Measurements from ENCODE around the gene PNCK.
"Not testable (repeated sequence)": the region's sequence is repeated elsewhere in the genome, so short reads cannot be mapped to it uniquely, and the experiment has no call there.

PNCK gene

DNA sequence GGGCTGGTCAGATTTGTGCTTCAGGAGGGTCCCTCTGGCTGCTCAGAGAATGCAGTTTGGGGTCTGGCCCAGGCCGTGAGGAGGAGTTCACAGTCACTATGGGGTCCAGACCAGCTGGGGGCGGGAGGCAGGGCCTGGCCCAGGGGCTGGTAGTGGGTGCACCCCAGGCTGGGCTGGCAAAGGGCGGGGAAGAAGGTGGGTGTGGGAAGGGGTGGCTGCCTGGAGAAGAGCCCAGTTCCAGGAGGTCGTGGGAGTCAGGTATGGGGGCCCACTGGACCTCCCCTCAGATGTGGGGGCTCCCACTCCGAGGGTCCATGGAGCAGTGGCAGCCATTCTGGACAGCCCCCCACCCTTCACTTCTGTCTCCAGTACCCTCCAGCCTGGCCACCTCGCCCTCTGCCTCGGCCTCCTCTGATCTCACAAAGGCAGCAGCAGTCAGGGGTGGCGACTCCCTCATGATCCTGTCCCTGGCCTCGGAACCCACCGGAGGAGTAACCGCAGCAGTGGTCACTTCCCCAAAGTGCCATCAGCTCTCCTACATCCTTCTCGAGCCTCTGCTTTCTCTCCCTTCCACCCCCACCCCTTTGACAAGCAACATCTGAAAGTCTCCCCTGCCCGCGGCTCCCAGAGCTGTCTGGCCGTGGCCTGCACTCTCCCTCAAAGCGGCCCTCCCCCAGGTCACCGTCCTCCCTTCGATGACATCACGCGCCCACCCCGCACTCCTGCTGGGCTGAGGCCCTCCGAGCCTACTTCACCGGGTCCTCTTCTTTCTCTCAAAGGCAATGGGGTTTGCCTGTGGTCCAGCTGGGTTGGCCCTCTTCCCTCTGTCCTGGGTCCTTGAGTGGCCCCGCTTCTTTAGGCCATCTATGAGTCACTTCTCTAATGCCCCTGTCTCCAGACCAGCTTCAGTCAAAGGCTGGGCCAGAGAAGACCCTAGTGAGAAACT lies 12.4 kb upstream of the PNCK start:
- DNase-seq (ENCODE audit: low read depth) = no peak

DNA sequence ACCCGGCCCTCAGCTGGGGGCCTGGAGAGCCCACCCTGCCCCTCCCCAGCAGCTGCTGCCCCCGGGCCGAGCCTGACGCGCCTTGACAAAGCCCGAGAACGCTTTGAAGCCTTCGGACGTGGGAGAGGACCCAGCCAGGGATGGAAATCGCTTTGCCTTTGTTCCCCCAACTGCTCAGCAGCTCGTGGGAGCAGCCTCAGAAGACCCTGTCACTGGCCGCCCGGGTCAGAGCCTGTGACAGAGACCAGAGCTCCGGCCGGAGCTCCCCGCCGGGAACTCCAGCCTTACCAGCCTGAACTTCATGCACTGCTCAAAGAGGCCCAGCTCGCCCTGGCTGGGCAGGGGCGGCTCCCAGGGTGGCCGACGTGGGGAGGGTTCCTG lies 11.5 kb upstream of the PNCK start:
- DNase-seq (ENCODE audit: low read depth) = no peak

DNA sequence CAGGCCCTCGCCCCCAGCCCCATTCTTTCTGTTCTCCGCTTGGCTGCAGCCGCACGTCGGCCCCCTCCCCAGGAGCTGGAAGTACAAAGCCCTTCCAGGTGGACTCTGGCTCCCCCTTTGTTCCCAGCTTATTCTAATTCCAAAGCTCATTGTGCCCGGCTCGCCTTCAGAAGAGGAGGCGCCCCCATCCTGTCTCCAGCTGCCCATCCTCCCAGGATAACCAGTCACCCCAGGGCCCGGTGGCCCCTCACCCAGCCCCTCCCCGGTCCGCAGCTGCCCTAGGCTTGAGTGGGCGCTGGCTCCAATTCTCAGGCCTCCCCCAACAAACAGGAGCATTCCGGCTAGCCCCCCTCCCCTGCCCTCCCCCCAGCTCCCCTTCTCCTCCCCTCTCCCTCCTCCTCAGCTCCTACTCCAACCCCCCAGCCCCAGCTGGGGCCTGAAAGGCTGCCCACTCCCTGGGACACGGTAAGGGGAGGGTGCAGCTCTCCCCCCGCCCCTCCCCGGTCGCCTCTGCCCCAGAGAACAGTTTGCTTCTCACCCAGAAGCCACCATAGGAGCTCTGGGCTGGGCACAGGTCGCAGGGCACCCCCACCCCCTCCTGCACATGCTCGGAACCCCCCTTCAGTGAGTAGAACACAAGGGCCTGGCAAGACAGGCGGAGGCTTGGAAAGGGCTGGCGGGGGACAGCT lies 11.0 kb upstream of the PNCK start:
- no peak for DNase-seq (ENCODE audit: low read depth)

- DNase-seq (ENCODE audit: low read depth) = not testable (repeated sequence)
Observed at GRCh38 chrX:153683486-153683885, 9.9 kb upstream of the PNCK start.

GRCh38 chrX:153681175-153681574 lies 7.6 kb upstream of the PNCK start:
- DNase-seq (ENCODE audit: low read depth) = no peak

- no peak for DNase-seq (ENCODE audit: low read depth)
Observed at GRCh38 chrX:153674219-153674851, 722 bp upstream of the PNCK start.

- no peak for DNase-seq (ENCODE audit: low read depth)
Observed at GRCh38 chrX:153672531-153673427, 834 bp downstream of the PNCK start.

- no peak for DNase-seq (ENCODE audit: low read depth)
Observed at GRCh38 chrX:153671589-153672530, 1.8 kb downstream of the PNCK start.

DNA sequence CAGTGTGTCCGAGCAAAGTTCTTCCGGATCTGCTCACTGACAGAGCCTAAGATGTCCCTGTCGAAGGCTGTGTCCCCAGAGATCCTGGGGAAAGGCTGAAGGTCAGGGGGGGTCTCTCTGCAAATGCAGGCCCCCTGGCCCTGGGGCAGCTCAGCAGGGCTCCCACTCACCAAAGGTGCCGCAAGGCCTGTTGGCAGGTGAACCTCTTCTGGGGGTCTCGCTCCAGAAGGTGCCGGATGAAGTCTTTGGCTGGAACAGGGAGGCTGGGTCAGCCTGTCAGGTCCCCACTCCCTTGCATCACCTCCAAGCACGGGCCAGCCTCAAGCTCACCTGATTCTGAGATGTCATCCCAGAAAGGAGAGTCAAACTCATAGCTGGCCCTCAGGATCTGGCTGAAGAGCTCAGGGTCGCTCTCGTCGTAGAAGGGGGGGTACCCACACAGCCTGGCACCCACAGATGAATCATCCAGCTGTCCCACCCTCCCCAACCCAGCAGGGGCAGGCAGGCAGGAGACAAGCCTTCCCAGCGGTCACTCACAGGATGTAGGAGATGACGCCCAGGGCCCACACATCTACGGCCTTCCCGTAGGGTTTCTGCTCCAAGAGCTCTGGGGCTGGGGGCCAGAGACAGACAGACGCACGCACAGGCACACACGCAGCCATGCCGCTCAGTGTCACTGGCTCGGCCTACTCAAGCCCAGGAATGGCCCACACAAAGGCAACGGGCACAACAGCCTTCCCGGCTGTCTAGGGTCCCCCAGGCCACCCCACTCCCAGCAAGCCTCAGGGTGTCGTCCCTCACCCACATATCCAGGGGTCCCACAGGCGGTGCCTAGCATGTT lies 2.6 kb downstream of the PNCK start:
- no peak for DNase-seq (ENCODE audit: low read depth)

- no peak for DNase-seq (ENCODE audit: low read depth)
Observed at GRCh38 chrX:153669901-153670731, 3.5 kb downstream of the PNCK start.

DNA sequence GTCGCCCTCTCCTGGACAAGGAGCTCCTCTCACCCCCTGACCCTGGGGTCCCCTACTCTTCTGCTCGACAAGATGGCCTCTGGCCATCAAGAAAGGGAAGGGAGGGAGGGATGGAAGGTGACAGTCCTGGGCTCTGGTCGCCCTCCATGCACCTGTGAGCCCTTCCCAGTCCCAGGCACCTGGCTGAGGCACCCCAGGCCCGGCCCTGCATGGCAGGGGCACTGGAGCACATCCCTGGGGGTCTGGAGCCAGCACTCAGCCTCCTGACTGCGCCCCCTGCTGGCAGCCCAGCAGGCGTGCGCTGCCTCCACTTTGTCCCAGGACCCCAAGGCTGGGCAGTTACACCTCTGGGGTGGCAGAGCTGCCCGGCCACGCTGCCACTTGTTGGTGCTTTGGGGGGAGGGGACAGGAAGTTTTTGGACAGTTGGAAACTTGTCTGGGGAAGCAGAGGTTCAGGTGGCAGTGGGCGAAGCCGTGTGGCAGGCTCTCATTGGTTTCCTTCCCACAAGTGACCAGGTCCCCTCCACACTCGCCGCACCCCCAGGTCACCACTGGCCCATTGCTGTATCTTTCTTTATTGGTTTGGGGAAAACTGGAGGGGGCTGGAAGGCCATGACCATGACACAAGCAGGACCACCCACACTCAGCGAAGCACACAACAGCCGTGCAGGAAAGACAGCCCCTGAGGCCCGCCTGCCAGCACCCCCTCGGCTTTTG lies 4.3 kb downstream of the PNCK start:
- no peak for DNase-seq (ENCODE audit: low read depth)

GRCh38 chrX:153668423-153669173 lies 5.0 kb downstream of the PNCK start:
- no peak for DNase-seq (ENCODE audit: low read depth)

DNA sequence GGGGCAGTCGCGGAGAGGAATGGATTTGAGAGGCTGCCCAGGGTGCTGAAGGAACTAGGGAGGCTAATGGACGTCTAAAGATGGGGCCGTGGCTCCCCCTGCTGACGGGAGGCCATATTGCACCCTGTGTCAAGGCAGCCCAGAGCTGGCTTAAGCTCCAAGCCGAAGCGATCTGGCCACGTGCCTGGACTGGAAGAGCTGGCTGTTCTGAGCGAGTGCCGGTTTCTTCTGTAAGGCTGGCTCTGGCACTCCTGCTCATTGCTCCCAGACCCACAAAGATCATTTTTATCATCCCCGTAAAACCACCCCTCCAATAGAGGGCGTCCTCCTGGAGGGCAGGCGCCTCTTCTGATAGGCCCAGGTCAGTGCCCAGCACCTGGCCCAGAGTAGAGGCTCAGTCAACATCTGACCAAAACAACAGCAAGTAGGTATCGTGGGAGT lies 5.6 kb downstream of the PNCK start:
- peak; percentile 49 for DNase-seq (ENCODE audit: low read depth)

GRCh38 chrX:153667281-153667955 lies 6.2 kb downstream of the PNCK start:
- no peak for DNase-seq (ENCODE audit: low read depth)

- DNase-seq (ENCODE audit: low read depth) = no peak
Observed at GRCh38 chrX:153665726-153666306, 7.8 kb downstream of the PNCK start.

DNA sequence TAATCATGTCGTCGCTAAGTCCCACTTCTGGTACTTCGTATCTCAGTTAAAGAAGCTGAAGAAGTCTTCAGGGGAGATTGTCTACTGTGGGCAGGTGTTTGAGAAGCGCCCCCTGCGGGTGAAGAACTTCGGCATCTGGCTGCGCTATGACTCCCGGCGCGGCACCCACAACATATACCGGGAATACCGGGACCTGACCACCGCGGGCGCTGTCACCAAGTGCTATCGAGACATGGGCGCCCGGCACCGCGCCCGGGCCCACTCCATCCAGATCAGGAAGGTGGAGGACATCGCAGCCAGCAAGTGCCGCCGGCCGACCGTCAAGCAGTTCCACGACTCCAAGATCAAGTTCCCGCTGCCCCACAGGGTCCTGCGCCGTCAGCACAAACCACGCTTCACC lies 11.3 kb downstream of the PNCK start:
- no peak for DNase-seq (ENCODE audit: low read depth)

Data from CMK (cell line).